ENCODE data around the gene KCNH4.
A peak's percentile ranks its signal among the peaks of the same experiment; 100 is the strongest.

KCNH4 gene

DNA sequence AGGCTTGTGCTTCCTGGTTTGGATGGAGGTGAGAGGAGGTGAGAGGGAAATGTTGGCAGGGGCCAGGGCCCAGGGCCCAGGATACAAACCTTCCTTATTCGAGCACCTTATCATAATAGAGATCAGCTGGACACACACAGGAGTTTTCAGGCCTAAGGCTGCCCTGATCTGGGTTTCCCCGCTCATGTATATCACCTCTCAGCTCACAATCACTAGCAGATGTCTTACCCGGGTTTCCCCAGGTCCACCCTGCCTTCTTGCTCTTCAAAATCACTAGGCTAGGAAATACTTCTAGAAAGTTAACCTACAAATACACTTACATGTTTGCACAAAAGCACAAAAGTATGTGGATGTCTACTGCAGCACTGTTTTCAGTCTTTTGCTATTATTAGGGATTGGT lies 54.1 kb downstream of the KCNH4 start:
- Mint-ChIP-seq H3K4me3 (no peak overlapping the region), H3K27me3 (ENCODE audit: low read depth) (no peaks in the 10 kb centered on the region), H3K4me1 (peaks cover 10% of the 10 kb centered on the region), H3K9me3 (no peaks in the 10 kb centered on the region), H3K36me3 (ENCODE audit: low read depth) (peaks cover 60% of the 10 kb centered on the region), H3K27ac (no peak overlapping the region)
- TF ChIP-seq CTCF (IDR thresholded peaks at IDR 0.05; ENCODE audit: unreplicated experiment in 3 of 3) = no peak

- Mint-ChIP-seq H3K4me3 (no peak overlapping the region), H3K27ac (no peak overlapping the region), H3K36me3 (ENCODE audit: low read depth) (peaks cover 52% of the 10 kb centered on the region), H3K9me3 (no peaks in the 10 kb centered on the region), H3K4me1 (peaks cover 13% of the 10 kb centered on the region), H3K27me3 (ENCODE audit: low read depth) (no peaks in the 10 kb centered on the region)
- no peak for TF ChIP-seq CTCF (IDR thresholded peaks at IDR 0.05; ENCODE audit: unreplicated experiment in 3 of 3)
These were observed 55.4 kb downstream of the KCNH4 start for GRCh38 chr17:42125565-42125964.

DNA sequence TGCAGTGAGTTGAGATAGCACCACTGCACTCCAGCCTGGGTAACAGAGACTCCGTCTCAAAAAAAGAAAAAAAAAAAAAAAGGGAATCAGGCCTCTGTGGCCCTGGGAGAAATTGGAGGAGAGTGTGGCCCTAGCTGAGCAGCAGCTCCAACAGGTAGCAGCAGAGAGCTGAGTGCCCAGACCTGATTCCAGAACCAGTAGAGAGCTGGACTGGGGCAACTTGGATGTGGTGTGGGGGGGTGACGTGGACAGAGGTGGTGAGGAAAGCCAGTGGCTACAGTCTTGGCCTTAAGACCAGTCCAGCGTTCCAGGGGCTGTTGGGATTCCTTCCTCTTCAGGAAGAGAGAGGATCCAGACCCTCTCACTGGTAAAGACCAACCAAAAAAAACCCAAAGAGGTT lies 56.7 kb downstream of the KCNH4 start:
- peaks cover 43% of the 10 kb centered on the region for H3K36me3 Mint-ChIP-seq (ENCODE audit: low read depth)
- H3K9me3 Mint-ChIP-seq = no peaks in the 10 kb centered on the region
- H3K4me1 Mint-ChIP-seq = peaks cover 17% of the 10 kb centered on the region
- H3K27me3 Mint-ChIP-seq (ENCODE audit: low read depth) = no peaks in the 10 kb centered on the region
- TF ChIP-seq CTCF (IDR thresholded peaks at IDR 0.05; ENCODE audit: unreplicated experiment in 3 of 3) = no peak
- no peak overlapping the region for H3K4me3 Mint-ChIP-seq
- H3K27ac Mint-ChIP-seq = no peak overlapping the region

GRCh38 chr17:42122371-42123303 lies 58.3 kb downstream of the KCNH4 start, which contains the start of gene HSPB9:
HSPB9 (plus strand) TSS chr17:42122804; CDS start chr17:42122851, 47 bp downstream.
- Mint-ChIP-seq H3K4me1 (peaks cover 22% of the 10 kb centered on the region), H3K27ac (peak within 1 kb of the TSS; percentile 33 to 82 (median 82)), H3K4me3 (peak within 1 kb of the TSS; percentile 79 to 84 (median 83)), H3K36me3 (ENCODE audit: low read depth) (peaks cover 35% of the 10 kb centered on the region), H3K9me3 (no peaks in the 10 kb centered on the region), H3K27me3 (ENCODE audit: low read depth) (no peaks in the 10 kb centered on the region)
- TF ChIP-seq CTCF (IDR thresholded peaks at IDR 0.05; ENCODE audit: unreplicated experiment in 3 of 3) = no peak

DNA sequence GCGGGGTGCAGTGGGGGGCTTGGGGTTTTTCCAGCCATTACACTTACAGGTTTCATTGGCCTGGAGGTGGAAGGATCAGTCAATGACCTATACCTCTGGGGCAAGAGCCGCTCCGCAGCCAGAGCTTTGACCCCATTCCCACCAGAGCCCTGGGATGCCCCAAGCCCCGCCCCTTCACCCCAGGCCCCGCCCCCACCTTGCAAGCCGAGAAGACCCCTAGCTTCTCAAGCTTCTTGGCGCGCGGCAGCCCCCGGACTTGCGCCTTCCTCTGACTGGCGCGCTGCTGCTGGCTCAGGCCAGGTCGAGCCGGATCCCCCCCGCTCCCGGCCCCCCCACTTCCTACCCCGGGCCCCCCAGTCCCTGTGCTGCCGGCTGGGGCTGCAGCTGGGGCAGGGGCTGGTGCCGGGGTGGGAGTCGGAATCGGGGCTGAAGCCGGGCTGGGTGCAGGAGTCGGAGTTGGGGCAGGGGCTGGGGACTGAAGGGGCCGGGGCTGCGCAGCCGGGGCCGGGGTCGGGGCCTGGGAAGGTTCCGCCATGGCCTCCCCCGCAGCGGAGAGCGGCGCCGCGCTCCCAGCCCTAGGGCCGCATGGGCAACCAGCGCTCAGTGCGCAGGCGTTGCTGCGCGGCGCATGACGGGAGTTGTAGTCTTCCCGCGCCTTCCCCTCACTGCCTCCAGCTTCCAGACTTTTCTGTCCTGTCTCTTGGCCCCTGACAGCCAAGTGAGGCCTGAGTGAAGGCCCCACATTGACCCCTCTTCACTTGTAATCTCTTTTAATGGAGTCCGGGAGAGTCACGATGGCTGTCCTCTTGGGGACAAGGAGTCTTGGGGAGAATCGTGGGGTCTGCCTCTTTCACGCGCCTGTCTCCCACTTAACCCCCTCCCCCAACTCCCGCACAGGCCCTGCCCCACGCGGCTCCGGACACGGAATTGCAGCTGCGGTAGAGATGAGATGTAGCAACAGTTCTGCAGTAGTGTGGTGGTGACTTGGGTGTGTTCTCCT lies 59.9 kb downstream of the KCNH4 start, which contains the start of gene KAT2A:
TSS of gene KAT2A (minus strand) at position 598 of the 1,000 bp plus-strand sequence. CDS start at position 535, 63 bp downstream.
- H3K9me3 Mint-ChIP-seq = no peaks in the 10 kb centered on the region
- TF ChIP-seq CTCF (IDR thresholded peaks at IDR 0.05; ENCODE audit: unreplicated experiment in 3 of 3) = no peak
- peak within 1 kb of the TSS; percentile 79 to 84 (median 83) for H3K4me3 Mint-ChIP-seq
- peaks cover 29% of the 10 kb centered on the region for H3K36me3 Mint-ChIP-seq (ENCODE audit: low read depth)
- H3K4me1 Mint-ChIP-seq = peaks cover 28% of the 10 kb centered on the region
- no peaks in the 10 kb centered on the region for H3K27me3 Mint-ChIP-seq (ENCODE audit: low read depth)
- H3K27ac Mint-ChIP-seq = peak within 1 kb of the TSS; percentile 33 to 82 (median 82)

Data from nephron (organoid).